H7 (cell line): ENCODE measurements around the gene RALGAPA2. TPM values are rescaled to one million over a fixed set of nuclear protein-coding genes. Genes with fewer than 3 reads are reported as not detected.
"Not testable (repeated sequence)": the region's sequence is repeated elsewhere in the genome, so short reads cannot be mapped to it uniquely, and the experiment has no call there.

ENCODE experiments used
- DNase-seq: peaks from one replicate; pipeline ENCODE4 v3.0.0; 2012
- H3K27me3 ChIP-seq: 2 replicates; pipeline ENCODE4 v1.6.0; 2011; ENCODE audit warnings: mild to moderate bottlenecking, low read length; ENCODE audit not compliant: control insufficient read depth, insufficient read depth
- H3K36me3 ChIP-seq: replicated peaks from 2 replicates; pipeline ENCODE4 v1.5.1; 2011; ENCODE audit warnings: low read length; ENCODE audit not compliant: control insufficient read depth, insufficient read depth
- H3K4me3 ChIP-seq: 2 replicates; pipeline ENCODE4 v1.5.1; 2011; ENCODE audit warnings: low read depth, mild to moderate bottlenecking, control low read depth, low read length, moderate library complexity; ENCODE audit not compliant: insufficient read depth
- total RNA-seq: library from RNA; depleted of rRNA; stranded (reverse); fragments of >200 nt; shearing (Covaris generic); gene quantifications from 2 replicates; pipeline ENCODE4 v1.2.3, GENCODE V29; 2014

The RALGAPA2 gene
- total RNA-seq, 1 experiment from 2014 or later = 6.1 TPM

DNA sequence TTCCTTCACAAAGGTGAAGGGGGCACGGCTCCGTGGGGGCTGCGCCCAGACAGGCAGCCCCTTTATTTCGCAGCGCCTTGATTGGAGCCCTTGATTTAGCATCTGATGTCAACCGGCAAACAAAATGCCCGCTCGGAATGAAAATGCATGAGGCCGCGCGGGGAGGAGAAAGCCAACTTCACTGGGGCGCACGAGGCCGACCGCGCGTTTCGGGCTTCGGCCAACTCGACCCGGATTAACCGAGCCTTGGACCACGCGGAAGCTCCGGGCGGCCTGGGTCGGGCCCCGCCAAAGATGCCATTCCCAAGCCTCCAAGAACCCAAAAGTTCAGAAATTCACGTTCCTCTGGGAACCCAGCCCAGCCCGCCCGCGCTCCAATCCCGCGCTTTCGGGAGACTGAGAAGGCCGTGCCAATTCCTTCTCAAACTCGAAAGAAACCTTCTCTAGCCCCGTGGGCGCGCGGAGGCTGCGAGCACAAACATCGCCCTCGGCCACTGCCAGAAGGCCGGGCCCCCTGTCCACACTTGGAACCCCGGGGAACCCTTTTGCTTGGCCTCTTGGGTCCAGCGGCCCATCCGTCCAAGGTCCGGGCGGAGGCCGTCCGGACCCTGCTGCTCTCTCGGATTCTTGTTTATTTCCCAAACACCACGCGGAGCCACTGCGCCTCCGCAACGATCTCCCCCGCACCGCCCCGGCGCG, 345.4 kb downstream of the RALGAPA2 start:
- no peaks in the 10 kb centered on the region for H3K36me3 ChIP-seq
- H3K4me3 ChIP-seq = peak overlapping the region; percentile 33
- peak; percentile 85 for DNase-seq
- H3K27me3 ChIP-seq = peaks cover 85% of the 10 kb centered on the region

DNA sequence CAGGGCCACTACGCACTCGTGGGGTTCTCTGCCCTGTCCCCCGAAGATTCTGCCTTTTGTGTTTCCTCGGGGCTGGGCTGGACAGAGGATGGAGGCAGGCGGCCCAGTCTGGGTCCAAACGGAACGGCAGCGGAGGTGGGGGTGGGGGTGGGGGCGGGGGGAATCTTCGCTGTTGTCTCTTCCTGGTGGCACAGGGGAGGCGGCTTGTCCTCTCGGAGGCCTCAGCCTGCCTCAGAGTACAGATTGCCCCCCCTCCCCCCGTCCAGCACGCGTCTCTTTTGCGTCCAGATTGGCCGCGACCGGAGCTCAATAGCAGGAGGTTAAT, 345.9 kb downstream of the RALGAPA2 start:
- DNase-seq = no peak
- peak overlapping the region; percentile 33; the same call in 1 of the 2 replicates for H3K4me3 ChIP-seq
- peaks cover 90% of the 10 kb centered on the region for H3K27me3 ChIP-seq

GRCh38 chr20:20365480-20366161, 346.8 kb downstream of the RALGAPA2 start:
- H3K4me3 ChIP-seq = no peak overlapping the region; the same call in 1 of the 2 replicates
- no peaks in the 10 kb centered on the region for H3K36me3 ChIP-seq
- no peak for DNase-seq
- peaks cover 90% of the 10 kb centered on the region for H3K27me3 ChIP-seq

More for the DNA sequence above, 345.9 kb downstream of the RALGAPA2 start:
- H3K36me3 ChIP-seq = no peaks in the 10 kb centered on the region

GRCh38 chr20:20364593-20365479, 347.6 kb downstream of the RALGAPA2 start:
- peak; percentile 61 for DNase-seq
- H3K4me3 ChIP-seq = peak overlapping the region; percentile 47

GRCh38 chr20:20363799-20364592, 348.4 kb downstream of the RALGAPA2 start:
- H3K27me3 ChIP-seq = peaks cover 82% of the 10 kb centered on the region
- peak overlapping the region; percentile 47 for H3K4me3 ChIP-seq
- DNase-seq = peak; percentile 91
- H3K36me3 ChIP-seq = no peaks in the 10 kb centered on the region

More at GRCh38 chr20:20364593-20365479, 347.6 kb downstream of the RALGAPA2 start:
- peaks cover 88% of the 10 kb centered on the region for H3K27me3 ChIP-seq
- no peaks in the 10 kb centered on the region for H3K36me3 ChIP-seq

DNA sequence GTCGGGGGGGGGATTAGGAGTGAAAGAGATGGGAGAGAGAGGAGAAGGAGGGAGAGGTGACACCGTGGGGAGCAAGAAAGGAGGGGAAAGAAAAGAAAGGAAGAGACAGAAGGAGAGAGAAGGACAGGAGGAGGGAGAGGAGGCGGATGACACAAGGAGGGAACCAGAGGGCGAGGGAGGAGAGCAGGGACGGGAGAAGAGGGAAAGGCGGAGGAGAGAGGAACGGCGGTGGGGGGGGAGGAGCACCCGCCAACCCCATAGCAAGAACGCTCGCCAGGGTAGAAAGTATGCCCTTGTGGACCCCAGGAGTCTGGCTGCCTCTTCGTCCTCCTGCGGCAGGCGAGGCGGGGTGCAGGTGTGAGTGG, 349.0 kb downstream of the RALGAPA2 start:
- peaks cover 79% of the 10 kb centered on the region for H3K27me3 ChIP-seq
- peak overlapping the region; percentile 47 for H3K4me3 ChIP-seq
- H3K36me3 ChIP-seq = no peaks in the 10 kb centered on the region
- no peak for DNase-seq

- H3K4me3 ChIP-seq = peak overlapping the region; percentile 43
- DNase-seq = peak; percentile 62
Measured at GRCh38 chr20:20362774-20363433, 349.5 kb downstream of the RALGAPA2 start.

GRCh38 chr20:20360464-20360863, 352.0 kb downstream of the RALGAPA2 start:
- peak; percentile 74 for DNase-seq
- no peak overlapping the region for H3K4me3 ChIP-seq
- no peaks in the 10 kb centered on the region for H3K36me3 ChIP-seq
- H3K27me3 ChIP-seq = peaks cover 55% of the 10 kb centered on the region

More at GRCh38 chr20:20362774-20363433, 349.5 kb downstream of the RALGAPA2 start:
- H3K36me3 ChIP-seq = no peaks in the 10 kb centered on the region
- peaks cover 76% of the 10 kb centered on the region for H3K27me3 ChIP-seq

DNA sequence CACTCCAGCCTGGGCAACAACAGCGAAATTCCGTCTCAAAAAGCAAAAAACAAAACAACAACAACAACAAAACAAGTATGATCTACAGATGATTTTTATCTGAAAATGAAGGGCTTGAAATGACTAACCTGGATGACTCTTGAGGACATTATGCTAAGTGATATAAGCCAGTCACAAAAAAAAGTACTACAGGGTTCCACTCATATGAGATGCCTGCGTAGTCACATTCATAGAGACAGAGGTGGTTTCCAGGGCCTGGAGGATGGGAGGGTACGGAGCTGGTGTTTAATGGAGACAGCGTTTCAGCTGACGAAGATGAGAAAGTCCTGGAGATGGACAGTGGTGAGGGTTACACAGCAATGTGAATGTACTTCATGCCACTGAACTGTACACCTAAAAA, 352.8 kb downstream of the RALGAPA2 start:
- no peaks in the 10 kb centered on the region for H3K36me3 ChIP-seq
- H3K4me3 ChIP-seq = no peak overlapping the region
- no peak for DNase-seq
- H3K27me3 ChIP-seq = peaks cover 46% of the 10 kb centered on the region

GRCh38 chr20:20358801-20359200, 353.6 kb downstream of the RALGAPA2 start:
- Histone ChIP-seq H3K36me3 (no peaks in the 10 kb centered on the region), H3K4me3 (no peak overlapping the region), H3K27me3 (peaks cover 38% of the 10 kb centered on the region)
- DNase-seq = no peak

DNA sequence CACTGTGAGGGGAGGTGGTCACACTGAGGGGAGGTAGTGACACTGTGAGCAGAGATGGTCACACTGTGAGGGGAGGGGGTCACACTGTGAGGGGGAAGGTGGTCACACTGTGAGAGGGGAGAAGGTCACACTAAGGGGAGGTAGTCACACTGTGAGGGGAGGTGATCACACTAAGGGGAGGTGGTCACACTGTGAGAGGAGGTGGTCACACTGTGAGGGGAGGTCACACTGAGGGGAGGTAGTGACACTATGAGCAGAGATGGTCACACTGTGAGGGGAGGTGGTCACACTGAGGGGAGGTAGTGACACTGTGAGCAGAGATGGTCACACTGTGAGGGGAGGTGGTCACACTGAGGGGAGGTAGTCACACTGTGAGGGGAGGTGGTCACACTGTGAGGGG, 356.9 kb downstream of the RALGAPA2 start:
- H3K36me3 ChIP-seq, DNase-seq, H3K4me3 ChIP-seq, H3K27me3 ChIP-seq: not testable (repeated sequence)

- H3K4me3 ChIP-seq = no peak overlapping the region
- H3K27me3 ChIP-seq = no peaks in the 10 kb centered on the region
Measured at GRCh38 chr20:20353576-20353975, 358.9 kb downstream of the RALGAPA2 start.

DNA sequence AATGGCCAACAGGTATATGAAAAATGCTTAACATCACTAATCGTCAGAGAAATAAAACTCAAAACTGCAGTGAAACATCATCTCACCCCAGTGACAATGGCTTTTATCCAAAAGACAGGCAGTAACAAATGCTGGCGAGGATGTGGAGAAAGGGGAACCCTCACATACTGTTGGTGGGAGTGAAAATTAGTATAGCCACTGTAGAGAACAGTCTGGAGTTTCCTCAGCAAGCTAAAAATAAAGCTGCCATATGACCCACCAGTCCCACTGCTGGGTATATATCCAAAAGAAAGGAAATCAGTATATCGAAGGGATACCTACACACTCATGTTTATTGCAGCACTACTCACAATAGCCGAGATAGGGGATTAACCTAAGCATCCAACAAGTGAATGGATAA, 368.0 kb downstream of the RALGAPA2 start:
- no peak for DNase-seq
- H3K27me3 ChIP-seq = no peaks in the 10 kb centered on the region

More at GRCh38 chr20:20353576-20353975, 358.9 kb downstream of the RALGAPA2 start:
- H3K36me3 ChIP-seq = no peaks in the 10 kb centered on the region
- no peak for DNase-seq

More for the DNA sequence above, 368.0 kb downstream of the RALGAPA2 start:
- H3K4me3 ChIP-seq = no peak overlapping the region
- H3K36me3 ChIP-seq = no peaks in the 10 kb centered on the region
